ENCODE data around the gene SEPTIN5.

Gene SEPTIN5

DNA sequence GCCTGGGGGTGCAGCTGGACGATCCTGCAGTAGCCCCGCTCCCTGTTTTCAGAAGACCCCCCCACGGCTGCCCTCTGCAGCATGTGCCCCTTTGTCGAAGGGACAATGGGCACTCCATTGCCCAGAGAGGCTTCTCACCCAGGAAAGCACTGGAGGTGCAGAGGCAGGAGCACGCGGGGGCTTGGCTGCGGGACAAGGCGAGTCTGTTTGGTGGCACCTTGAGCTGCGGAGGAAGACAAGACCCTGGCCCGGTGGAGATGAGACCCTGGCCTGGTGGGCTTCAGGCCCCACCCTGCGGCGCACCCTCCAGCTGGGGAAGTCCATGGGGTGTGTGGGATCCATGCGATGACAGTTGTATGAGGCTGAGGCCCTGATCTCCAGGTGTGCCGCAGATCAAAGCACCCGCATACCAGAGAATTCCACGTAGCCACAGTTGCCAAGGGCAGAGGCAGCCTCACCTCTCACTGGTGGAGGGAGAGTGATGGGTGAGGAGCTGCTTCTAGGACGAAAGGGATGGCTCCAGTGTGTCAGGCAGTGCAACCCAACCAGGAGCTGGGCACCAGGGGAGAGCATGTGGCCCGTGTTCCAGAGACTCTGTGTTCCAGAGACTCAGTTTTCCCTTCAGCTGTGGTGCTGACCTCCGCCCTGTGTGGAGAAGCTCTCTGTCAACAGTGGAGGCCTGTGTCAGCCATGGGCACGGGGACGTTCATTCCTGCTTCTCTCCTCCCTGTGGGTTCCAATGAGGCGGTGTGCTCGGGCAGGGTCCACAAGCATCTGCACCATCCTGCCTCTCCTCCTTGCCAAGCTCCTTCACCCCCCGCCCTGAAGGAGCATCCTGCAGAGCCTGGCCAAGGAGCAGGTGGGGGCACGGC is 56.3 kb downstream of the SEPTIN5 start:
- in situ Hi-C loops (cut with HindIII; ENCODE audit: low pct_unique_long_range_greater_than_20kb, low sequenced_read_pairs) = no loop called here
- DNase-seq (ENCODE audit: low read depth in 1 of 2, low spot score in 1 of 2) = no peak

DNA sequence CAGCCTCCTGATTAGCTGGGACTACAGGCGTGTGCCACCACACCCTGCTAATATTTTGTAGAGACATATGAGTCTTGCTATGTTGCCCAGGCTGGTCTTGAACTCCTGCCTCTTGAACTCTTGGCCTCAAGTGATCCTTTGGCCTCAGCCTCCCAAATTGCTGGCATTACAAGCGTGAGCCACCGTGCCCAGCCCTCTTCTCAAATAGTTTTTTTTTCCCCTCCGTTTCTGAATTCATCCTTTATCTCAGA is 58.0 kb downstream of the SEPTIN5 start:
- no peak for TF ChIP-seq JUND (IDR thresholded peaks at IDR 0.05; ENCODE audit: low read depth)
- DNase-seq (ENCODE audit: low read depth in 1 of 2, low spot score in 1 of 2) = no peak
- in situ Hi-C loops (cut with HindIII; ENCODE audit: low pct_unique_long_range_greater_than_20kb, low sequenced_read_pairs) = no loop called here

More for the DNA sequence above, 56.3 kb downstream of the SEPTIN5 start:
- no peak for TF ChIP-seq JUND (IDR thresholded peaks at IDR 0.05; ENCODE audit: low read depth)
